Measurements from ENCODE around the gene RAB8A. TPM values are rescaled to one million over a fixed set of nuclear protein-coding genes. Genes with fewer than 3 reads are reported as not detected.
"Not testable (repeated sequence)": the region's sequence is repeated elsewhere in the genome, so short reads cannot be mapped to it uniquely, and the experiment has no call there.

The RAB8A gene
- total RNA-seq, 1 donor from 2014 or later = 66.4 TPM

GRCh38 chr19:16143399-16144215 lies 31.9 kb downstream of the RAB8A start, which contains the start of gene HSH2D:
TSS of gene HSH2D (plus strand) at chr19:16143685. CDS start at chr19:16148751, 5,066 bp downstream.
- no peak for DNase-seq

DNA sequence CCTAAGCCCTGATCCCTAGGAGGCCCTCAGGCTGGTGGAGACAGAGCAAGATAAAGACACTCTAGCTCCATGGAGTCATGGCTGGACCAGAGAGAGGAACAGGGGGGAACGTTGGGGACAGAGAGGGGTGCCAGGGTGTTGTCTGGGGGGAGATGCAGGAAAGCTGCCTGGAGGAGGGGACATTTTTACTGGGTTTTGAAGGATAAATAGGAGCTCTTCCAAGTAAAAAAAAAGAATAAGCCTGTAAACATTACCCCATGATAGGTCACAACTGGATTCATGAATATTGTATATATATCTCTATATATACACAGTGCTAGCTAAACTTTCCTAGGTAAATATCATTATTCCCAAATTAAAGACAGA lies 32.5 kb downstream of the RAB8A start:
- DNase-seq = no peak

GRCh38 chr19:16146112-16146511 lies 34.4 kb downstream of the RAB8A start:
- no peak for DNase-seq

DNA sequence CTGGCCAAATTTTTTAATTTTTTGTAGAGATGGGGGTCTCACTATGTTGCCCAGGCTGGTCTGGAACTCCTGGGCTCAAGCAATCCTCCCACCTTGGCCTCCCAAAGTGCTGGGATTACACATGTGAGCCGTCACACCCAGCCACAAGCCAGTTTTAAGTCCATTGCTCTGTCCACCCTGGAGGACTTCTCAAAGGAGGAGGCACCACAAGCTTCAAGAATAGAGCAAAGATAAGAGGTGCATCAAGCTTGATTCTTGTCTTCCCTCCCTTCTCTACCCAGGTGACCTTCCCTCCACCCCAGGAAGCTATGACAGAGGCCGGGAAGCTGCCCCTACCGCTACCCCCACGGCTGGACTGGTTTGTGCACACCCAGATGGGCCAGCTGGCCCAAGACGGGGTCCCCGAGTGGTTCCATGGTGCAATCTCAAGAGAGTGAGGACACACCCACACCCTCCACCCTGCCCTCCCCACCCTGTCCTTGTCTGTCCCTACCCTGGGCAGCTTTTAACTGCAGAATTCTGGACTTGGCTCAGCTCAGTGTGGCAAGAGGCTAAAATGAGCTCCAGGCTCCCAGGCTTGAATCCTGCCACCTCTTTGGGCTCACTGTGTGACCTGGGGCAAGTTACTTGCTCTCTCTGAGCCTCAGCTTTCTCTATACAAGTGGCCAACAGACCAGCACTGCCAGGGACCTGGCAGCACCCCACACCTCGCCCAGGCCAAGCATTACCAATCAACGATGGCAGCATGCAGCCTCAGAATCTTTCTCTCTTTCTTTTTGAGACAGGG lies 36.9 kb downstream of the RAB8A start:
- no peak for DNase-seq

GRCh38 chr19:16153582-16154336 lies 42.1 kb downstream of the RAB8A start:
- no peak for DNase-seq

- DNase-seq = no peak
Measured at GRCh38 chr19:16154557-16154956, 42.9 kb downstream of the RAB8A start.

- DNase-seq = no peak
Measured at GRCh38 chr19:16155128-16155527, 43.4 kb downstream of the RAB8A start.

- DNase-seq = no peak
Measured at GRCh38 chr19:16156904-16157303, 45.2 kb downstream of the RAB8A start.

DNA sequence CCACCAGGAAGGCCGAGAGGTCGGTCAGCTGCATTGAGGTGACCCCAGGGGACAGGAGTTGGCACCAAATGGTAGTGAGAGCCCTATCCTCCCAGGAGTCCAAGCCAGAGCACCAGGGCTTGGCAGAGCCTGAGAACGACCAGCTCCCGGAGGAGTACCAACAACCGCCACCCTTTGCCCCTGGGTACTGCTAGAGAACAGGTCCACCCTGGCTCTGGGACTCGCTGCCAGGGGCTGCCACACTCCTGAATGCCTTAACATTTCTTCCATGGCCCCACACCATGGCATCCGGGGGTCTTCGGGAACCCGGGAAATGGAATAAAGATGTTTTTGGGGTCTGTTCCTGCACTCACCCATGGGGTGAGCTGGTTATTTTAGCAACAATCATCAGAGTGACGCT lies 45.9 kb downstream of the RAB8A start:
- no peak for DNase-seq

DNA sequence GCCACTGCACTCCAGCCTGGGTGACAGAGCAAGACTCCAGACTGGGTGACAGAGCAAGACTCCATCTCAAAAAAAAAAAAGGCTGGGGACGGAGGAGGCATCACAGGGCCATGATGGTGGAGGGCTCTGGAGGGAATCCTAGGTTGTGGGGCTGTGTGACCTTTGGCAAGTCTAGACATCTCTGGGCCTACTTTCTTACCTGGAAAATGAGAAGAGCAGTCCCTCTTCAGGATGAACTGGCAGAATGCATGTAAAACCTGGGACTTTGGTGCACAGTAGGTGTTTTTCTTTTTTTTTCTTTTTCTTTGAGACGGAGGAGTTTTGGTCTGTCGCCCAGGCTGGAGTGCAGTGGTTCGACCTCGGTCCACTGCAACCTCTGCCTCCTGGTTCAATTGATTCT lies 48.0 kb downstream of the RAB8A start:
- no peak for DNase-seq

DNA sequence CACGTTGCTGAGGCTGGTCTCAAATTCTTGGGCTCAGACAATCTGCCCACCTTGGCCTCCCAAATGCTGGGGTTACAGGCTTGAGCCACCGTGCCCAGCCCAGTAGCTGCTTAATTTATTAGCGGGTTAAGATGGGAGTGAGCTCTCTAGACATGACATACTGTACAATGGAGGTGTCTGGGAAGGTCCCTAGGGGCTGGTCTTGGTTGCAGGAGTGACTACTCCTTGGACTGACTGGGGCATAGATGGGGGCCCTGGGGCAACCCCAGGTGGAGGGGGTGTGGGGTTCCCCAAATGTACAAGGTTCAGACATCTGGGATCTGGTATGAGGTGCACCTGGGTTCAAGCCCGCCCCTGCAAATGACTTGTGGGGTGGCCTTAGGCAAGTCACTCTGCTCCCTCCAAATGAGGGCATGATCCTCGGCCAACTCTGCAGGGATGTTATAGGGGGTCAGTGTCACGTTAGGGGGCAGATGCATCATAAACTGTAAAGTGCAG lies 48.8 kb downstream of the RAB8A start:
- no peak for DNase-seq

DNA sequence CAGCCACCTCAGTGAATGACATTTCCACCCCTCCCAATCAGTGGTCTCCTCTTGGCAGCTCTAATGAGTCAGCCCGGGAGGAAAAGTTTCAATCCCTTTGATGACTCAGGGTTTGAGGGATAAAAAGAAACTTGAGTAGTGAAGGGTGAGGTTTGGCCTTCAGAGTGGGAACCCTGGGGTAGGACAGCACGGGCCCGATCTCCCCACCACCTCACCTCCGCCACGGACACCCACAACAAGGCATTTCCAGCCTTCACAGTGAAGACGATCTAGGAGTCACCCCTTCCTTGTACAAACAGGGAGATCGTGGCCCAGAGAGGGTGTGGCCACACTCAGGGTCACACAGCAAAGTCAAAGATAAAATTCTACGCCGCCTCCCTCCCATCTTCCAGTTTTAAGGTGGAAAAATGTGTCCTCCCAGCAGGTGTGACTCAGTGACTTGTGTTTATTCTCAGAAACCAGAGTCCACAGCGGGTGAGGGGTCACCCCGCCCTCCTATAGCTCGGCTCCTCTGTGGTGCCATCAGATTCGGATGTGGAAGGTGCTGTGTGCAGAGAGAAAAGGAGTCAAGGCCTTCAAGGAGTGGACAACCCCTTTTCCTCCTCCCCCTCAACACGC lies 49.4 kb downstream of the RAB8A start:
- DNase-seq = peak; percentile 46

DNA sequence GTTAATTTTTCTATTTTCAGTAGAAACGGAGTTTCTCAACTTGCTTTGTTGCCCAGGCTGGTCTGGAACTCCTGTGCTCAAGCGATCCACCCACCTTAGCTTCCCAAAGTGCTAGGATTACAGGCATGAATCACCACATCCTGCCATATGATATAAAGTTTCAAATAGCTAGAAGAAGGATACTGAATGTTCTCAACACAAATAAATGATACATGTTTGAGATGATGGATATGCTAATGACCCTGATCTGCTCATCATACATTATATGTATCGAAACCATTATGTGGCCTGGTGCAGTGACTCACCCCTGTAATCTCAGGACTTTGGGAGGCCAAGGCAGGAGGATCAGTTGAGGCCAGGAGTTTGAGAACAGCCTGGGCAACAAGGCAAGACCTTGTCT lies 50.2 kb downstream of the RAB8A start:
- DNase-seq = peak; percentile 51

DNA sequence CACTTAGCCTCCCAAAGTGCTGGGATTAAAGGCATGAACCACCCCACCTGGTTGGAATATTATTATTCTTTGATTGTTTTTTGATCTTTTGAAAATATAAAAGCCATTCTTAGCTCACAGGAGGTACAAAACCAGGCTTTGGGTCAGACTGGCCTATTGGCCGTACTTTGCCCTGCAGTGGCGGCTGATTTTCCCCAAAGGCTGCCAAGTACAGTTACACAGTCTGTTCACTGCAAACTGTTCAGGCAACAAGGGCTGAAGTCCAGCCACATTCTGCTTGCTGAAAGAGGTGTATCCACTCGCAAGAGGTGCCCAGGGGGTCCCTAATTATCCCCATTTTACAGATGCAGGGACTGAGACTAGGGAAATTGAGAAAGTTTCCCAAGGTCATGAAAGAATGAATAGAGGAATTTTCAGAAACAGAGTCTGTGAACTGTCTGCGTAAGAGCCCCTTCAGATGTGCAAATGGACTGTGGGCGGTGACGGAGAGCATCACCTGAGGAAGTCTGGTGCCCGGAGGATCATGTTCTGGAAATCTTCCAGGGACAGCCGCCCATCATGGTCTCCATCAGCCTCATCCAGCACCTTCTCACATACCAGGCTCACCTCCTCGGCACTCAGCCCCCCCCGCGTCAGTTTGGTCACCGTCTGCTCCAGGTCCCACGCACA lies 52.7 kb downstream of the RAB8A start:
- no peak for DNase-seq

GRCh38 chr19:16166417-16166816 lies 54.7 kb downstream of the RAB8A start:
- no peak for DNase-seq

DNA sequence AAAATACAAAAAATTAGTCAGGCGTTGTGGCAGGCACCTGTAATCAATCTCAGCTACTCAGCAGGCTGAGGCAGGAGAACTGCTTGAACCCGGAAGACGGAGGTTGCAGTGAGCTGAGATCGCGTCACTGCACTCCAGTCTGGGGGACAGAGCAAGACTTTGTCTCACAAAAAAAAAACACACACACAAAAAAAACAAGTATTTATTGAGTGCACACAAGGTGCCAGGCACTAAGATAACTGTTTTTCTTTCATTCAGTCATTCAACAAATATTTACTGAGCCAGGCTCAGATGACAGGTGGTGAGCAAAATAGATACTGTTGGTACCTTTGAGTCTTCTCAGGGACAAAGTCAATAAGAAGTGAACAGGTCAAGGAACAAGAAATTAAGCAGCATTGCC lies 55.4 kb downstream of the RAB8A start:
- DNase-seq = no peak

DNA sequence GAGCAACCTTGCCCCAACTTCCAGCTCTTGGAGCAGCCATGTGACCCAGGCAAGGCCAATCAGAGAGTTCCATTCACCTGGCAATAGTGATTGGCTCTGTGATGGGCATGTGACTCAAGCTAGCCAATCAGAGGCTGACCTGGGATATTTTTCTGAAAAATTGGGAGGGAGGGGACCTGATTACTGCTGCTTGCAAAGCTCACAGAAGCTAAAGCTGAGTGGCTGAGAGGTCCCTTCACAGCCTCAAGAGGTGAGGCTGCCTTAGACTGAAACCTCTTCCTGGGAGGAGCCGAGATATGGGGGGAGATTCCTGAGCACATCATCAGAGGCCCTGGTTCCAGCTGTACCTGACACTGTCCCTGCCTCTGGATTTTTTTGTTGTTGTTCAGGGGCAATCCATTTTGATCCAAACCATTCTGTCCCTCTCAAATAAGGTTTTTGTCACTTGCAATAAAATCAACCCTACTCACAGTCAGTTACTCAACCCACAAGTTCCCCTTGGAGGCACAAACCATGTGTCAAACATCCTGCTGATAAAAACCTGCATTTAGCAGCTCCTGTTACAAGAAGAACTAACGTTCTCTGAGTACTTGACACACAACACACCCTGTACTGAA lies 56.9 kb downstream of the RAB8A start:
- no peak for DNase-seq

GRCh38 chr19:16170134-16170533 lies 58.4 kb downstream of the RAB8A start:
- no peak for DNase-seq

DNA sequence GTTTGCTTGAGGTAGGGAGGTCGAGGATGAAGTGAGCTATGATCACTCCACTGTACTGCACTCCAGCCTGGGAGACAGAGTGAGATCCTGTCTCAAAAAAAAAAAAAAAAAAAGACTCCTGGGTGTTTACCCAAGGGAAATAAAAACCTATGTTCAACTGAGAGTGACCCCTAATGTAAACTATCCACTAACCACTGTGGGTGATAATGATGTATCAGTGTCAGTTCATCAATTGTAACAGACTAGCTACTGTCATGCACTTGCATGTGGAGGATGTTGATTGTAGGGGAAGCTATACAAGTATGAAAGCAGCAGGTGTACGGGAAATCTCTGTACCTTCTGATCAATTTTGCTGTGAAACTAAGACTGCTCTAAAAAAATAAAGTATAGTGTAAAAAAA lies 64.3 kb downstream of the RAB8A start:
- no peak for DNase-seq

- not testable (repeated sequence) for DNase-seq
Measured at GRCh38 chr19:16178866-16179265, 67.2 kb downstream of the RAB8A start.

DNA sequence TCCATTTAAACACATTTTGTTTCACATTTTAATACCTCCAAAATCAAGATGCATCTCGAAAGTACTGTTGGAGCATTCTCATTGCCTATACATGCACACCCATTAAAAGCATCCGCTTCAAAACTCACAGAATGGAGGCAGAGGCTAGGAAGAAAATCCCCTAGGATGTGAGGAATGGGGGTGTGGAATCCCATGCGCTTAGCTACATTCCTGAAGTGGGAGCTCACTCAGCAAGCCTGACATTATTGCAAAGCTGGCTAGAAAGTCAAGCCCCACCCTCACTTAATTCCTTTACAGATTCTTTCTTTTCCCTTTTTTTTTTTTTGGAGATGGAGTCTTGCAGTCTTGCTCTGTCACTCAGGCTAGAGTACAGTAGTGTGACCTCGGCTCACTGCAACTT lies 68.9 kb downstream of the RAB8A start:
- no peak for DNase-seq
